ENCODE results near the gene NEDD9. TPM values are rescaled to one million over a fixed set of nuclear protein-coding genes. Genes with fewer than 3 reads are reported as not detected.

The NEDD9 gene
- polyA plus RNA-seq, 3 donors: 18.2 to 35.9 (median 33.0) TPM

DNA sequence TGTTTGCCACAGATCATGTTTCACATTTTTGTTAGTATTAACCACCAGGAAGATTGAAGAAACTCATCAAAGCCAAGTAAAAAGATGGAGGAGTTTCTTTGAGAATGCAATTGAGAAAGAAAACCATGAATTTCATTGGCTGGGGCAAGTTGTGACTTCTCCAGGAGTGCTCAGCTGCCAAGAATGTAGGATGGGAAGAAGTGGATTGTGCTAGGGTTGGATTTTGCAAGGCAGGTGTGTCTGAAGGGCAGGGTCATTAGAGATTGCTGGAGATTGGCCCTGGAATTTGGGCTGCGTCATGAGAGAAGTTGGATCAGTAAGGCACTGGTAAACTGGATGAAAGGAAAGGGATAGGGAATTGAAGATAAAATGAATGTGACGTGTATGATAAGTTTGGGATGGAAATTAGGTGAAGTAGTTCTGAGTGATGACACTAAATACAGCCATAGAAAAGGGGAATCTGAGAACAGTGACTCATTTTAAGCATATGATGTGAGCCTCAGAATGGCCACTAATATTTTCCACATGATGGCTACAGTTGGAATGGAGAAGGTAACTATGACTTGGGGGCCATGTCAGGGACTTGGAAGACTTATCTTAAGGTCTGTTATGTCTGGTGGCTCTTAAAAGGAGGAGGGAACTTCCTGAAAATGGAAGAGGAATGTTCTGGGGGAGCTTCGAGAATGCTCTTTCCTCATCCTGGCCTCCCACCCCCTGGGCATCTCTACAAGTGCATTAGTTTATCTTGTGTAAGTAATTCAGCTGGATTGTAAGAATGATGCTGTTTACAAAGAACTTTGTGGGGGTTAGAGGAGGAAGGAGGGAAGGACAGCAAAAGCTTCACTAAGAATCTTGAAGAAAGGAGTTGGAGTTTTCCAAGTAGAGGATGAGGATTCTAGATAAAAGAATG is 93.2 kb downstream of the NEDD9 start:
- no peaks in the 10 kb centered on the region for H3K27me3 ChIP-seq (ENCODE audit: control insufficient read depth in 2 of 2, insufficient read depth in 2 of 2, low read length in 2 of 2)
- H3K27me3 Mint-ChIP-seq (ENCODE audit: low read depth in 3 of 3): no peaks in the 10 kb centered on the region
- peak; percentile 35 to 89 (median 77) for DNase-seq
- H3K4me1 Mint-ChIP-seq: peaks cover 39% of the 10 kb centered on the region
- H3K36me3 Mint-ChIP-seq: peaks cover 19 to 22% of the 10 kb centered on the region in 2 donors
- H3K9me3 Mint-ChIP-seq: peaks cover 0 to 5% (median 0%) of the 10 kb centered on the region in 7 donors
- H3K27ac ChIP-seq (ENCODE audit: low read depth in 1 of 2, low read length in 2 of 2): no peak overlapping the region
- no peak overlapping the region for H3K9ac ChIP-seq (ENCODE audit: insufficient read depth, low read length, poor library complexity, severe bottlenecking)
- H2AFZ ChIP-seq (ENCODE audit: insufficient read depth, low read depth, low read length, poor library complexity, severe bottlenecking): no peak overlapping the region
- no peak overlapping the region for H3K4me3 ChIP-seq (replicated peaks in 1 of 3; ENCODE audit: low read depth in 2 of 3, low read length in 3 of 3)
- TF ChIP-seq, protein P1, sequence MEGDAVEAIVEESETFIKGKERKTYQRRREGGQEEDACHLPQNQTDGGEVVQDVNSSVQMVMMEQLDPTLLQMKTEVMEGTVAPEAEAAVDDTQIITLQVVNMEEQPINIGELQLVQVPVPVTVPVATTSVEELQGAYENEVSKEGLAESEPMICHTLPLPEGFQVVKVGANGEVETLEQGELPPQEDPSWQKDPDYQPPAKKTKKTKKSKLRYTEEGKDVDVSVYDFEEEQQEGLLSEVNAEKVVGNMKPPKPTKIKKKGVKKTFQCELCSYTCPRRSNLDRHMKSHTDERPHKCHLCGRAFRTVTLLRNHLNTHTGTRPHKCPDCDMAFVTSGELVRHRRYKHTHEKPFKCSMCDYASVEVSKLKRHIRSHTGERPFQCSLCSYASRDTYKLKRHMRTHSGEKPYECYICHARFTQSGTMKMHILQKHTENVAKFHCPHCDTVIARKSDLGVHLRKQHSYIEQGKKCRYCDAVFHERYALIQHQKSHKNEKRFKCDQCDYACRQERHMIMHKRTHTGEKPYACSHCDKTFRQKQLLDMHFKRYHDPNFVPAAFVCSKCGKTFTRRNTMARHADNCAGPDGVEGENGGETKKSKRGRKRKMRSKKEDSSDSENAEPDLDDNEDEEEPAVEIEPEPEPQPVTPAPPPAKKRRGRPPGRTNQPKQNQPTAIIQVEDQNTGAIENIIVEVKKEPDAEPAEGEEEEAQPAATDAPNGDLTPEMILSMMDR (IDR thresholded peaks at IDR 0.05): no peak
- H3K79me2 ChIP-seq (ENCODE audit: insufficient read depth, low read length): no peaks in the 10 kb centered on the region
- intact Hi-C loops (cut with micrococcal nuclease): no loop called here
- H3K4me2 ChIP-seq (replicated peaks; ENCODE audit: extremely low read depth, low read length, poor library complexity, severe bottlenecking): no peak overlapping the region
- no peaks in the 10 kb centered on the region for H3K9me3 ChIP-seq (replicated peaks in 1 of 2; ENCODE audit: control insufficient read depth in 1 of 2, insufficient read depth in 1 of 2, low read length in 2 of 2)
- peak overlapping the region in 4 of 7 donors; percentile 46 to 76 (median 59) for H3K27ac Mint-ChIP-seq
- H3K4me3 Mint-ChIP-seq: no peak overlapping the region
- 100% methylated on average over 2 of the region's 3 CpGs for WGBS (ENCODE audit: insufficient coverage)
- H3K4me1 ChIP-seq (ENCODE audit: control insufficient read depth in 1 of 2, insufficient read depth in 2 of 2, low read length in 2 of 2): peaks cover 28 to 30% of the 10 kb centered on the region in 2 donors
- peaks cover 15 to 19% of the 10 kb centered on the region in 2 donors for H3K36me3 ChIP-seq (replicated peaks in 1 of 2; ENCODE audit: control insufficient read depth in 1 of 2, insufficient read depth in 2 of 2, low read length in 2 of 2)
- no peaks in the 10 kb centered on the region for H4K20me1 ChIP-seq (ENCODE audit: insufficient read depth, low read length)

DNA sequence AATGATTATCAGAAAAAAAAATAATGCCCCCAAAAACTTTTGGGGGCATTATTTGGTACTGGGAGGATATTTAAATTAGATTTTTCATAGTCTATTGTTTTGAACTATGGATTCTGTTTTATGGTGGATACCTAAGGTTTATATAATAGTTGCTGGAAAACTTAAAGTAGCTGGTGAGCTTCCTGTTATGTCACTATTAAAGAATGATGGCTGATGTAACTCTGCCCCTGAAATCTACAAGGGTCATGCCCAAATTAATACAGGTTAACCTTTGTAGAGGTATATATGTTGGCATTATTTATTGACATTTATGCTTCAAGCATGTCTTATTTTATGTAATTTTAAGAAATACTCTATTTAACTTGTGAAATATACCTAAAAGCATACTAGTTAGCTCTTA is 95.7 kb downstream of the NEDD9 start:
- H3K4me2 ChIP-seq (replicated peaks; ENCODE audit: extremely low read depth, low read length, poor library complexity, severe bottlenecking): no peak overlapping the region
- no peak overlapping the region for H3K9ac ChIP-seq (ENCODE audit: insufficient read depth, low read length, poor library complexity, severe bottlenecking)
- no peaks in the 10 kb centered on the region for H3K27me3 ChIP-seq (ENCODE audit: control insufficient read depth in 2 of 2, insufficient read depth in 2 of 2, low read length in 2 of 2)
- Mint-ChIP-seq H3K4me3 (no peak overlapping the region), H3K9me3 (peaks cover 0 to 2% (median 0%) of the 10 kb centered on the region in 7 donors), H3K36me3 (peaks cover 20 to 21% of the 10 kb centered on the region in 2 donors), H3K27me3 (ENCODE audit: low read depth in 3 of 3) (peaks cover 0 to 1% (median 0%) of the 10 kb centered on the region in 3 donors), H3K27ac (no peak overlapping the region), H3K4me1 (peaks cover 17% of the 10 kb centered on the region)
- H4K20me1 ChIP-seq (ENCODE audit: insufficient read depth, low read length): no peaks in the 10 kb centered on the region
- intact Hi-C loops (cut with micrococcal nuclease): no loop called here
- peaks cover 15 to 19% of the 10 kb centered on the region in 2 donors for H3K36me3 ChIP-seq (replicated peaks in 1 of 2; ENCODE audit: control insufficient read depth in 1 of 2, insufficient read depth in 2 of 2, low read length in 2 of 2)
- peaks cover 5 to 7% of the 10 kb centered on the region in 2 donors for H3K4me1 ChIP-seq (ENCODE audit: control insufficient read depth in 1 of 2, insufficient read depth in 2 of 2, low read length in 2 of 2)
- no peak overlapping the region for H3K4me3 ChIP-seq (replicated peaks in 1 of 3; ENCODE audit: low read depth in 2 of 3, low read length in 3 of 3)
- no peaks in the 10 kb centered on the region for H3K9me3 ChIP-seq (replicated peaks in 1 of 2; ENCODE audit: control insufficient read depth in 1 of 2, insufficient read depth in 1 of 2, low read length in 2 of 2)
- TF ChIP-seq, protein P1 (IDR thresholded peaks at IDR 0.05): no peak
- no peak overlapping the region for H3K27ac ChIP-seq (ENCODE audit: low read depth in 1 of 2, low read length in 2 of 2)
- no peak overlapping the region for H2AFZ ChIP-seq (ENCODE audit: insufficient read depth, low read depth, low read length, poor library complexity, severe bottlenecking)
- no peaks in the 10 kb centered on the region for H3K79me2 ChIP-seq (ENCODE audit: insufficient read depth, low read length)
- DNase-seq: no peak

Small RNA genes lying within 50 kb of the gene (small RNA-seq; reads per million reads assigned to genes)
- not detected for gene AL136139.1 (ENCODE audit: insufficient read length, low read depth)

Other genes with a start within 250 kb of the NEDD9 start
- not detected for gene ELOVL2, start 188.4 kb downstream of the NEDD9 start, polyA plus RNA-seq
- 1 to 10 TPM; 1.4 to 3.4 (median 2.4) TPM for gene SMIM13, start 138.8 kb downstream of the NEDD9 start, polyA plus RNA-seq
- under 1 TPM in 2 of 3 donors, not detected in 1; 0.05 to 0.06 TPM for gene ERVFRD-1, start 120.9 kb downstream of the NEDD9 start, polyA plus RNA-seq

Data from CD14-positive monocyte (primary cell).